ENCODE measurements around the gene ADCY10.

Gene ADCY10

DNA sequence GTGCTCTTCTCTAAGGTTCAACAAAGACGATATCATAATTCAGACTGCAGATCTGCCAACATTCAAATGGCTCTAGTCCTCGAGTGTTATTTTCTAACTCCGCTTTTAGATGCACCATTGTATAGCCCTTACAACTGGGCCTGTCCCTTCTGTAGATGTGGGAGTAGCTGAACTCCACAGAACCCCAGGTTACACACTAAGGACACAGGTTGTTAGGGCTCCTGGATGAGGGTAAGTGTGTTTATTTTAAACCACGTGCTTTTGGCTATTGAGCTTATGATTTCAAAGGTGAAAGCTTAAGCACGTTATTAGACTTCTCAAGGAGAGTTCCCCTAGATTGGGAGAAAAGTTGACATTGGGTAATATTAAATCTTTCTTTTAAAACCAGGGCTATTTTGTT, 127.4 kb downstream of the ADCY10 start:
- H3K27ac Mint-ChIP-seq: no peak overlapping the region
- peaks cover 5% of the 10 kb centered on the region for H3K9me3 Mint-ChIP-seq
- peaks cover 6% of the 10 kb centered on the region for H3K4me1 Mint-ChIP-seq (ENCODE audit: low read depth)
- no peaks in the 10 kb centered on the region for H3K27me3 Mint-ChIP-seq (ENCODE audit: low read depth)
- H3K36me3 Mint-ChIP-seq (ENCODE audit: low read depth): peaks cover 21% of the 10 kb centered on the region
- H3K4me3 Mint-ChIP-seq: no peak overlapping the region

DNA sequence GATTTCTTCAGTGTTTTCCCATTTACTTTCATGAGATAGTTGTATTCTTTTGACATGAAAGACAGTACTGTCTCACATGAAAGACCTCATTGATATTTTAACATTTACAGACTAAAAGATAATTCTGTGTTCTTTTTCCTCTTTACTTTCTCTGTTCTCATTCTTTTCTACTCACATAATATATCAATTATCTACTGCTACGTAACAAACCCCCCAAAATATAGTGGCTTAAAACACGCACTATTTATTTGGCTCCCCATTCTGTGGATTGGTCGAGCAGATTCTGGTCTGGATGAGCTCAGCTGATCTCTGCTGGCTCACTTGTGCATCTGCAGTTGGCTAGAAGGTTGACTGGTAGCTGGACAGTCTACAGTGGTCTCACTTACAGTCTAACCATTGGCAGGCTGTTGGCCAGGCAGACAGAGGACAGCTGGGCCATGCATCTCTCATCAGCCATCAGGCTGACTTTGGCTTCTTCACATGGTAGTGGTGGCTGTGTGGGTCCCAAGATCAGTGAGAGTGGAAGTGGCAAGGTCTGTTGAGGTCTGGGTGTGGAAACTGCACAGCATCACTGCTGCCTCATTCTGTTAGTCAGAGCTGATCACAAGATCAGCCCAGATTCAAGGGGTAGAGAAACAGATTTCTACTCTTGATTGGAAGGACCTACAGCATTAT, 128.9 kb downstream of the ADCY10 start:
- peaks cover 6% of the 10 kb centered on the region for H3K4me1 Mint-ChIP-seq (ENCODE audit: low read depth)
- no peak overlapping the region for H3K27ac Mint-ChIP-seq
- H3K9me3 Mint-ChIP-seq: peaks cover 18% of the 10 kb centered on the region
- no peak overlapping the region for H3K4me3 Mint-ChIP-seq
- peaks cover 31% of the 10 kb centered on the region for H3K36me3 Mint-ChIP-seq (ENCODE audit: low read depth)
- no peaks in the 10 kb centered on the region for H3K27me3 Mint-ChIP-seq (ENCODE audit: low read depth)

DNA sequence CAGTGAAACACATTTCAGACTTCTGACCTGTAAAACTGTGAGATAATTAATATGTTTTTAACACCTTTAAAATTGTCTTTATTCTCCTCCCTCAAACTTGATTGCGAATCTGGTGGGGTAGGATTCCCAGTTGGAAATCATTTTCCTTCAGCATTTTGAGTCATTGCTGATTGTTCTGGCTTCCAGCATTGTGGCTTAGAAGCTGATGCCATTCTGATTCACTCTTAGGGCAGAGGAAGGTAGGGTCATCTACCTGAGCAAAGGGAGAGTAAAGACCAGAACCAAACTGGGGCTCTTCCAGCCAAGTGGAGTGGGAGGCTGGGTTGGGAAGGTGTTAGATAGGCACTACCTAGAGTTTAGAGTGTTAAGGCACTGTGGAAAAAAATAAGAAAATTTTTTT, 131.0 kb downstream of the ADCY10 start:
- H3K4me1 Mint-ChIP-seq (ENCODE audit: low read depth): peaks cover 6% of the 10 kb centered on the region
- H3K27ac Mint-ChIP-seq: no peak overlapping the region
- peaks cover 23% of the 10 kb centered on the region for H3K9me3 Mint-ChIP-seq
- no peaks in the 10 kb centered on the region for H3K27me3 Mint-ChIP-seq (ENCODE audit: low read depth)
- no peak overlapping the region for H3K4me3 Mint-ChIP-seq
- H3K36me3 Mint-ChIP-seq (ENCODE audit: low read depth): peaks cover 41% of the 10 kb centered on the region

DNA sequence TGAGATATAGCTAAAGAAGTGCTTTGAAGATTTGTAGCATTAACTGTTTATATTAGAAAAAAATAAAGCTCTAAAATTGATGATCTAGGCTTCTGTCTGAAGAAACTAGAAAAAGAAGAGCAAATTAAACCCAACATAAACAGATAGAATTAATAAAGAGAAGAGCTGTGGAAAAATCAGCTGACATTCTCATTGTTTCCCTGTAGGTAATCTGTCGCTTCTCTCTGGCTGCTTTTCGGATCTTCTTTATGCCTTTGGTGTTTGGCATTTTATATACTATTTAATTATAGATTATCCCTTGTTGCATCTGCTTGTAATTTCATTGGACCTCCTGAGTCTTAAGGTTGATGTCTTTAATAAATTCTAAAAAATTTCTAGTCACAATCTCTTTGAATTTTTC, 132.4 kb downstream of the ADCY10 start:
- Mint-ChIP-seq H3K27me3 (ENCODE audit: low read depth) (no peaks in the 10 kb centered on the region), H3K27ac (no peak overlapping the region), H3K4me1 (ENCODE audit: low read depth) (peaks cover 15% of the 10 kb centered on the region), H3K4me3 (no peak overlapping the region), H3K36me3 (ENCODE audit: low read depth) (peaks cover 44% of the 10 kb centered on the region), H3K9me3 (peaks cover 23% of the 10 kb centered on the region)

DNA sequence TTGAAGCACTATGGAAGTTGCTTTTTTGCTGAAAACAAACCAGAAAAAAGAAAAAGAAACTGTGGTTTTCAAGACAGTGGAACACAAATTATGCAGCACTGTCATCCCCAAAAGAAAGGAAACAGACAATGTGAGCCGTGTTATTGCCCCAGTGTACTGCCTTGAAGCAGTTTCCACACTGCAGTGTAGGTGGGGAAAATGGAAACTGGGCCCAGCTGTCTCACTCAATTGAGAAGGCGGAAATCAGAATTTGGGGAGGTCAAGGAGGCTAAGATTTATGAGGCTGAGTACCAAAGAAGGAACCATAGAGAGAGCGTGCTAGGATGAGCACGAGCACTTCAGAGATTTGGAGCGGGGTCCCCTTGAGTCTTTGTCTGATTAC, 136.7 kb downstream of the ADCY10 start:
- H3K27ac Mint-ChIP-seq: peak overlapping the region; percentile 67
- peaks cover 32% of the 10 kb centered on the region for H3K4me1 Mint-ChIP-seq (ENCODE audit: low read depth)
- peaks cover 23% of the 10 kb centered on the region for H3K9me3 Mint-ChIP-seq
- H3K27me3 Mint-ChIP-seq (ENCODE audit: low read depth): no peaks in the 10 kb centered on the region
- peaks cover 49% of the 10 kb centered on the region for H3K36me3 Mint-ChIP-seq (ENCODE audit: low read depth)
- H3K4me3 Mint-ChIP-seq: no peak overlapping the region

DNA sequence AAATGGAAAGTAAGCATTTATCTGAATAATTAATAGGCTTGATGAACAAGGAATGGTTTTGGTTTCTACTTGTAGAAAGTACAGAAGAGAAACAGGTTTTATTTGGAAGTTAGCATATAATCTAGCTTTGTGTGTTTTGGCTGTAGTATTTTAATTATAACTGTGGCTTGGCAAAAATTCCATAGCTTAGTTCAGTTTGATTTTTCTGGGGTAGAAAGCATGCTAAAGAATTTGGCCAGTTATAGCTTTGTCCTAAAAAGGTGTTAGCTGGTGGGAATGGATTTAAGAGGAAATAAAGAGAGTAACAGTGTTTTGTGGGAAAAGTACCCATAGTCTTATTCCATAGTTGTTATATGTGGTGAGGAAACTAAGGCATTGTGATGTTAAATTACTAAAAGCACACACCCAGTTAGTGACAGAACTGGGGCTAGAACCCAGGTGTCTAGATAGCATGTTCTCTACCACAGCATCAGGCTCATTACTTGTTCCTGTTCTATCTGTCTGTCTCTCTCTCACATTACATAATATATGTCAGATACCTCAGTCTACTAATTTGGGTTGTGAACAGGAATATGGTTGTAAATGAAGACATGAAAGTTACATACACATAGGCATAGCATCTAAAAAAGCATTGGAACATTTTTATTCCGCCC, 137.2 kb downstream of the ADCY10 start:
- peak overlapping the region; percentile 71 for H3K27ac Mint-ChIP-seq
- peaks cover 19% of the 10 kb centered on the region for H3K9me3 Mint-ChIP-seq
- H3K36me3 Mint-ChIP-seq (ENCODE audit: low read depth): peaks cover 49% of the 10 kb centered on the region
- H3K4me3 Mint-ChIP-seq: no peak overlapping the region
- H3K4me1 Mint-ChIP-seq (ENCODE audit: low read depth): peaks cover 32% of the 10 kb centered on the region
- H3K27me3 Mint-ChIP-seq (ENCODE audit: low read depth): no peaks in the 10 kb centered on the region

DNA sequence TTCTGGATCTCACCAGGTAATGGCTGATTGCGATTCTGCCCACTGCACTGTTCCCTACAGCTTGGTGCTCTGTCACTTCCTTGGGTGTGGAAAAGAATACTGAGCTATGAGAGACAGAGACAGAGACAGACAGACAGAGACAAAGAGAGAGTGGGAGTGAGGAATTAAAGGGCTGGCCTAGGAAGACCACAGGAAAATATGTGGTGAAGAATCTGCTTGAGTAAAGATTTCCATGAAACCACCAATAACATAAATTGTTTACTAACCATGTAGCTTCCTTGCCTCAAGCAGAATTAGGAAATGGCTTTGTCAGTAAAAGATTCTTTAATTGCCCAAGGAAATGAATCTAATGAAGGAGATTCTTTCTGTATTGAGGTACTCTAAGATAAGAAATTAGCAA, 137.8 kb downstream of the ADCY10 start:
- no peak overlapping the region for H3K4me3 Mint-ChIP-seq

DNA sequence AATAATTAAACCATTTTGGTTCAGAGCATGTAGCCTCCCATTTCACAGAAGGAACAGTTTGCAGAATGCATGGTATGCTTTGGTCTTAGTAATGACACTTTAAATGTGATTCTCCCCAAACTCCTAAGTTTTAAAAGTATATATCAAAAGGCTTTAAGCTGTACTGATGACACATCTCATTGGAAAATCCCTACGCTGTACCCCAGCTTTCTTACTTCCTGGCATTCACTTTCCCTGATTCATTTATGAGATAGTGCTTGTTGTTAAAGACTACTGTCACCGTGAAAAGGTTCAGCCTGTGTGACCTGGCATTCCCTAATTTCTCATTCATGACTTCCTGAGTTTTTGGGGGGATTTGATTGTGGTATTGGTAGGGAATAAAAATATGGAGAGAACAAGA, 138.8 kb downstream of the ADCY10 start:
- Mint-ChIP-seq H3K36me3 (ENCODE audit: low read depth) (peaks cover 39% of the 10 kb centered on the region), H3K4me3 (no peak overlapping the region), H3K27me3 (ENCODE audit: low read depth) (no peaks in the 10 kb centered on the region), H3K4me1 (ENCODE audit: low read depth) (peaks cover 32% of the 10 kb centered on the region), H3K27ac (no peak overlapping the region), H3K9me3 (peaks cover 6% of the 10 kb centered on the region)

More for the DNA sequence above, 137.8 kb downstream of the ADCY10 start:
- peaks cover 32% of the 10 kb centered on the region for H3K4me1 Mint-ChIP-seq (ENCODE audit: low read depth)
- H3K27ac Mint-ChIP-seq: no peak overlapping the region
- peaks cover 47% of the 10 kb centered on the region for H3K36me3 Mint-ChIP-seq (ENCODE audit: low read depth)
- peaks cover 15% of the 10 kb centered on the region for H3K9me3 Mint-ChIP-seq
- H3K27me3 Mint-ChIP-seq (ENCODE audit: low read depth): no peaks in the 10 kb centered on the region

DNA sequence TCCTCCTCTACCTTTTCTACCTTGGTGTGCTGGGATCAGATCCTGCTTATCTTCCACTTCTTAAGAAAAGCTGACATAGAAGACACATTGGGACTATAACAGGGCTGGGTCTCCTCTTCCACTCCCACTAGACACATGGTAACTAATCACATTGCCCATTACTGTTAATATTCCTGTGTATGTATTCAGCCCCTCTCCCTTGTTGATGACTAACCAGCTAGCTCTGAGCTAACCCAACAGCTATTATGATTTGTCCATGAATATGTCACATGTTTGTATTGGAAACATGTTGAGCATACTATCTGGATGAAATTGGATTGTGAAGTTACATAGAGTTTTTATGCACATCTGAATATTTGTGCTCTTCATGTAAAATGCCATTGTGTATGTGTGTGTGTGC, 139.2 kb downstream of the ADCY10 start:
- peaks cover 39% of the 10 kb centered on the region for H3K36me3 Mint-ChIP-seq (ENCODE audit: low read depth)
- H3K27ac Mint-ChIP-seq: no peak overlapping the region
- peaks cover 32% of the 10 kb centered on the region for H3K4me1 Mint-ChIP-seq (ENCODE audit: low read depth)
- peaks cover 2% of the 10 kb centered on the region for H3K9me3 Mint-ChIP-seq
- no peaks in the 10 kb centered on the region for H3K27me3 Mint-ChIP-seq (ENCODE audit: low read depth)
- H3K4me3 Mint-ChIP-seq: no peak overlapping the region

DNA sequence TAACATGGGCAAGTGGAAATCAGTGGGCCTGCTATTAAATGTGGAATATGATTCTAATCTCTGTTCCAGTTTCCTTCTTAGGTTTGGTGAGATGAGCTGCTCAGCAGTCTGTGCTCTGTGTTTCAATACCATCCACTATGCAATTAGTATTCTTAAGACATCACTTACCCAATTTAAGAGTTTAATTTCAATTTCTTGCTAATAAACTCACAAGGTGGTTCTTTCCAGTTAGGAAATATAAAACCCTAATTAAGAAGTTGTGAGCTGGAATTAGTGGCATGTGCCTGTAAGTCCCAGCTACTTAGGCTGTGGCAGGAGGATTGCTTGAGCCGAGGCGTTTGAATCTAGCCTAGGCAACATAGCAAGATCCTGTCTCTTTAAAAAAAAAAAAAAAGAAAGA, 140.4 kb downstream of the ADCY10 start:
- Mint-ChIP-seq H3K4me1 (ENCODE audit: low read depth) (peaks cover 32% of the 10 kb centered on the region), H3K36me3 (ENCODE audit: low read depth) (peaks cover 41% of the 10 kb centered on the region), H3K27ac (no peak overlapping the region), H3K4me3 (no peak overlapping the region), H3K27me3 (ENCODE audit: low read depth) (no peaks in the 10 kb centered on the region), H3K9me3 (no peaks in the 10 kb centered on the region)

DNA sequence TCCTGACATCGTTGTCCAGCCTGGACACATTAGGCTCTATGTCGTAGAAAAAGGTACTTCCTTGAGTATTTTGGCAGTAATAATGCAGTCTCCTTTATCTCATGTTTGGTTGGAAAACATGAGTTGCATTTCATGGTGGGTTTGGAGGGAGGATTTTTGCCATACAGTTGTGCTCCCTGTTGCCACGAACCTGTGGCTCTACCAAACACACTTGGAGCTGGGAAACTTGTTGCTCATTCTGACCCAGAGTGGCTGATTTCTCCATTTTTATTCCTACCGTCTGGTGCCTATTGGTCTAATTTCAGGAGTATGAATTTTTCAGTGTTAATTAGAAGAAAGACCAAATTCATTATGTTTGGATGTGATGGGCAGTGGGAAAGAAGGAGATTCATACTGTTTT, 141.5 kb downstream of the ADCY10 start:
- H3K9me3 Mint-ChIP-seq: no peaks in the 10 kb centered on the region
- H3K27me3 Mint-ChIP-seq (ENCODE audit: low read depth): no peaks in the 10 kb centered on the region
- H3K27ac Mint-ChIP-seq: no peak overlapping the region
- no peak overlapping the region for H3K4me3 Mint-ChIP-seq
- H3K36me3 Mint-ChIP-seq (ENCODE audit: low read depth): peaks cover 46% of the 10 kb centered on the region
- H3K4me1 Mint-ChIP-seq (ENCODE audit: low read depth): peaks cover 38% of the 10 kb centered on the region

DNA sequence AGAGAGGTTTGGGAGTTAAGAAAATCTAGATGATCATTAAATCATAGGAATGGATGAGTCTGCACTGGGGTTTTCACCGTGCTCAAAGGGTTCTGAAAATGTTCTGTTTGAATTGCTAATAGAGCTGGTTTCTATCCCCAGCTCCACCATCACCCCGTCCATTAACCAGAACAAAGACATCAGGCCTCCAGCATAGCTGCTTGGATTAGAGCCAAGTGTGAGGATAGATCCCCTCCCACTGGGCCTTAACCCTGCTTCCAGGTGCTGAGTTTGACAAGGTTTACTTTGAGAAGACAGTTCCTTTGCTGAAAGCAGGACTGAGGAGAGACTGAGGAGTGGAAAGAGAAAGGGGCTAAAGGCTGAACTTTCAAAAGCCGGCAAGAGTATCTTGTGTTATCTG, 143.8 kb downstream of the ADCY10 start:
- H3K27me3 Mint-ChIP-seq (ENCODE audit: low read depth): no peaks in the 10 kb centered on the region
- H3K27ac Mint-ChIP-seq: no peak overlapping the region
- peaks cover 22% of the 10 kb centered on the region for H3K4me1 Mint-ChIP-seq (ENCODE audit: low read depth)
- H3K4me3 Mint-ChIP-seq: no peak overlapping the region
- H3K9me3 Mint-ChIP-seq: no peaks in the 10 kb centered on the region
- peaks cover 38% of the 10 kb centered on the region for H3K36me3 Mint-ChIP-seq (ENCODE audit: low read depth)

DNA sequence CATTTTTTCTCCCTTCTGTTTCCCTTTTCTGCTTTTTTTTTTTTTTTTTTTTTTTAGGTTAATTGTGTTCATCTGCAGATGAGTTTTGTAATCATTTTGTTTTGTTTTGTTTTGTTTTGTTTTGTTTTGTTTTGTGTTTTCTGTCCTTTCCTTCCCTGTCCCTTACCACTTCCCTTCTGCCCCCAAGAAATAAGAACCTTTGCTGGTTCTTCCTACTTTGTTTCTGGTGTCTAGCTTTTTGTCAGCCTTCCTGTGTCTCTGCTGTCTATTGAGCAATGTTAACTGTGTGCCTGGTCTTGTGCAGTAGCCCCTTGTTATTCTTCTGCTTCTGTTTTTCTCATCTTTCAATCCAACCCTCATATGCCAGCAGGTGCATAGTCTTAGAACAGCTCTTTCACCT, 146.2 kb downstream of the ADCY10 start:
- H3K27me3 Mint-ChIP-seq (ENCODE audit: low read depth): no peaks in the 10 kb centered on the region
- no peaks in the 10 kb centered on the region for H3K9me3 Mint-ChIP-seq
- peaks cover 31% of the 10 kb centered on the region for H3K36me3 Mint-ChIP-seq (ENCODE audit: low read depth)
- no peak overlapping the region for H3K4me3 Mint-ChIP-seq
- no peak overlapping the region for H3K27ac Mint-ChIP-seq
- peaks cover 10% of the 10 kb centered on the region for H3K4me1 Mint-ChIP-seq (ENCODE audit: low read depth)

DNA sequence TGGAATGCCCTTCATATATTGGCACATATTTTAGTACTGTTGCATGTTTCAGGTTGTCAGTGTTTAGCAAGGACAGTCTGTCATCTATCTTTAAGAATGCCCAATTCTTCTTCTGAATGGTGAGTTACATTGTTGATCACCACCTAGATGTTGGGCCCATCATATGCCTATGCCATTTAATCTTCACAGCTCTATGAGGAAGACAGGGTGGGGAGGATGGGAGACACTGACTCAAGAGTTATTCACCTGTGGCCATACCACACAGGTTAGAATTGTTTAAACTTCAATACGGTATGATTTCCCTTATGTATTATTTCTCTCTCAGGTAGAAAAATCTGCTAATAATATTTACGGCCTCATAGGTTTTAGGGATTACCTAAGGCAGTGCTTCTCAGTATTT, 147.4 kb downstream of the ADCY10 start:
- no peak overlapping the region for H3K4me3 Mint-ChIP-seq
- H3K27ac Mint-ChIP-seq: no peak overlapping the region
- peaks cover 26% of the 10 kb centered on the region for H3K36me3 Mint-ChIP-seq (ENCODE audit: low read depth)
- peaks cover 18% of the 10 kb centered on the region for H3K4me1 Mint-ChIP-seq (ENCODE audit: low read depth)
- no peaks in the 10 kb centered on the region for H3K9me3 Mint-ChIP-seq
- no peaks in the 10 kb centered on the region for H3K27me3 Mint-ChIP-seq (ENCODE audit: low read depth)

DNA sequence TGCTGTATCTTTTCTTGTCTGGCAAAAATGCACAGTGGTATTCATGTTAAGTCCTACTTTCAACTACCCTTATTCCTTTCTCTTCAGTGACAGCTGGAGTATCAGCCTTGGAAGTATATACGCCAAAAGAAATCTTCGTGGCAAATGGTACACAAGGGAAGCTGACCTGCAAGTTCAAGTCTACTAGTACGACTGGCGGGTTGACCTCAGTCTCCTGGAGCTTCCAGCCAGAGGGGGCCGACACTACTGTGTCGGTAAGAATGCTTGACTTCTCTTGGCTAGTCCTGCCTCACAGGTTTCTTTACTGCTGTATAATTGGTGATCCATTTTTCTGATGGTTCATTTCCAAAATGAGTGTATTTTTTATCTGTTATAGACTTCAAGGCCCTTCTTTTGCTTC, 148.4 kb downstream of the ADCY10 start:
- Mint-ChIP-seq H3K4me1 (ENCODE audit: low read depth) (peaks cover 28% of the 10 kb centered on the region), H3K27ac (no peak overlapping the region), H3K4me3 (no peak overlapping the region), H3K27me3 (ENCODE audit: low read depth) (no peaks in the 10 kb centered on the region), H3K36me3 (ENCODE audit: low read depth) (peaks cover 29% of the 10 kb centered on the region), H3K9me3 (no peaks in the 10 kb centered on the region)
